Superior temporal gyrus (tissue), 1 donor: ENCODE results near the gene COL8A1.
"Not testable (repeated sequence)": the region's sequence is repeated elsewhere in the genome, so short reads cannot be mapped to it uniquely, and the experiment has no call there.

Experiments
- DNase-seq: peaks from one replicate; pipeline ENCODE4 v3.0.0-alpha.2; 2016; ENCODE audit errors: extremely low spot score

COL8A1 gene

GRCh38 chr3:99799422-99799821, 161.0 kb downstream of the COL8A1 start:
- no peak for DNase-seq

GRCh38 chr3:99803297-99803696, 164.9 kb downstream of the COL8A1 start:
- DNase-seq = no peak

DNA sequence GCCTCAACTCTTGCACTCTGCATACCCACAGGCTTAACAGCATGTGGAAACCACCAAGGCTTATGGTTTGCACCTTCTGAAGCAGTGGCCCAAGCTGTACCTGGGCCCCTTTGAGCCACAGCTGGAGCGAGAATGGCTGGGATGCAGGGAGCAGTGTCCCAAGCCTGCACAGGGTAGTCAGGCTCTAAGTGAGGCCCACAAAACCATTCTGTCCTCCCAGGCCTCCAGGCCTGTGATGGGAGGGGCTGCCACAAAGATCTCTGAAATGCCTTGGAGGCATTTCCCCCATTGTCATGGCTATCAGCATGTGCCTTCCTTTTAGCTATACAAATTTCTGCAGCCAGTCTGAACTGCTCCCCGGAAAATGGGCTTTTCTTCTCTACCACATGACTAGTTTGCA, 166.8 kb downstream of the COL8A1 start:
- DNase-seq = no peak

DNA sequence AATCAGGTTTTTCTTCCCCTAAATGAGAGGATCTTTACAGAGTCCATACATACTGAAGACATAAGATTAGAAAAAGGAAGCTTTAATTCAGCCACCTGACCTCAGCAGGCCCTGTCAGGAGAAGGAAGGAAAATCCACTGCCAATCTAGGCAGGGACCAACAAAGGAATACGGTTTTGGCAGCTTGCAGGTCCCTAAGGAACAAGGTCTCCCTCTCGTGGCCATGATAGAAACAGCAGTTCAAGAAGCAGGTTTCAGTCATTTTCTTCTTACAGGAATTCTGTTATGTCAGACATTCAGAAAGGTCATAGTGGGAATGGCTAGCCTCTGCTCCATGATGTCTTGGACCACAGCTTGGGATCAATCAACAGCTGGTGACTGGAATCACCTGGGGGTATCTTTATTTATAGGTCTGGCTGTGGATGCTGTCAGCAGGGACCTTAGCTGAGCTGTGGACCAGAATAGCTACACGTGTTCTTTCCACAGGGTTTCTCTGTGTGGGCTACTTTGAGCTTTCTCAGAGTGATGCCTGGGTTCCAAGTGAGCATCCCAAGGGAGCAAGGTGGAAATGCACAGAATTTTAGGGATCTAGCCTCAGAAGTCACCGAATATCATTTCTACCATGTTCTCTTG, 169.9 kb downstream of the COL8A1 start:
- DNase-seq = peak; percentile 56

DNA sequence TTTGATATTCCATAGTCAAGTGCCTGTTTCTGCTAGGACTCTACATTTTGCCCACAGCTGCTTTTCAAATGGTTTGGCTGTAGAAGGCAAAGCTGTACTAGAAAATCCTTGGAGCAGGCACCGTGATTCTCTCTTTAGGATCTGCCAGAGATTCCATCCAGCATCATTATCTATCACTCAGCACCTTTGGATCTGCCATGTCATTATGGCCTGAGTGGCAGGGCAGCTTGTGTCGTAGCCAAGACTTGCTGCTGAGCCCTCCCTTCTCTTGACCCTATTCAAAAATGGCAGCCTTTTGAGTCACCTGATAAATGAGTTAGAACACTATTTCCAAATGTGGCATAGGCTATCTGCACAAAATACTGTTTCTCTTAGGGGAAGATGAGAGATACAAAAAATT, 171.2 kb downstream of the COL8A1 start:
- DNase-seq = no peak

DNA sequence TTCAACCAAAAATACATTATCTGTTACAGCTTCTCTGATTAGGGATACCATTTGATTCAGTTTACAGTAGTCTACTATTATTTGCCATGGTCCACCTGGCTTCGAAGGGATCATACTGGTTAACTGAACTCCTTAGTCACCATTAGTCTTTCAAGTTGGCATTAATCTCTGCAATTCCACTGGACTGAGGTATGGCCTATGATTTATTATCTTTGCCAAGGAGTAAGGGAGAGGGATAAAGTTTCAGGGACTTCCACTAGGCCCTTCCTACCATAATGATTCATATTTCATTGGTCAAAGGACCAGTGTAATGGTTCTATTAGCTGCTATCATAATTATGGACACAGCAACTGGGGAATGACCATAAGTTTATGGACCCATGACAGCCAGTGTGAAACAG, 172.0 kb downstream of the COL8A1 start:
- DNase-seq = no peak

GRCh38 chr3:99817047-99817436, 178.6 kb downstream of the COL8A1 start:
- no peak for DNase-seq

DNA sequence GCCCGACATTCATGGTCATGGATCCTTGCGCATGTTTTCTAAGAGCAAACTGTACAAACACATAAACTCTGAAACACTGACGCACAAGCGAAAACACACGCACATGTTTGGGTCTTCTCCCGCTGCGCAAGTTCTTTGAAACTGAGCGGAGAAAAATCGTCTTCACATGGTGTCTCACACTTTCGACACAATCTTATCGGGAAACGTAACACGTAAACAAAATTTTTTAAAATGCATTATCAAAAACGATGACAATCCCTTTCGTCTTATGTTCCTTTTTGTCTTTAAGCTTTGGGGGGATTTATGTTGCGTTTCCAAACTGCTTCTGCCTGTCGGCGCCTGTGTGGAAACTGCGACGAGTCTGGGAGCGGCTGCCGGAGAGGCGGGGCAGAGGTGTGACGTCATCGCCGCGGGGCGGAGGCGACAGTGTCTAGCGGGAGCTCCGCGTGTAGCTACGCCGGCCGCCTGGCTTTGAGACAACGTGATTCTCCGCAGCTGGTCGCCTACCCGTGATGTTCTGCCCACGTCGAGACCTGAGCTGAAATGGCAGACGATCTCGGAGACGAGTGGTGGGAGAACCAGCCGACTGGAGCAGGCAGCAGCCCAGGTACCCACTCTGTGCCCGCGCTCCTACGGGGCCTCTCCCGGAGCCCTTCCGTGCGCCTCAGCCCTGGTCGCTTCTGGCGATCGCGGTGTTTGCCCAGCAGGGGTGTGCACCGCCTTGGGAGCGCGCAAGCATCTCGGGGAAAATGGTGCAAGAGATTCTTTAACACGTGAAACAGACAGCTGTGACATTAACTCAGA, 179.2 kb downstream of the COL8A1 start, which contains the start of gene CMSS1:
Gene CMSS1 (plus strand): TSS at position 426 of the 804 bp plus-strand sequence.
- peak; percentile 93 for DNase-seq

GRCh38 chr3:99818818-99819217, 180.4 kb downstream of the COL8A1 start:
- DNase-seq = no peak

- no peak for DNase-seq
These were observed 185.6 kb downstream of the COL8A1 start for GRCh38 chr3:99823723-99824711.

DNA sequence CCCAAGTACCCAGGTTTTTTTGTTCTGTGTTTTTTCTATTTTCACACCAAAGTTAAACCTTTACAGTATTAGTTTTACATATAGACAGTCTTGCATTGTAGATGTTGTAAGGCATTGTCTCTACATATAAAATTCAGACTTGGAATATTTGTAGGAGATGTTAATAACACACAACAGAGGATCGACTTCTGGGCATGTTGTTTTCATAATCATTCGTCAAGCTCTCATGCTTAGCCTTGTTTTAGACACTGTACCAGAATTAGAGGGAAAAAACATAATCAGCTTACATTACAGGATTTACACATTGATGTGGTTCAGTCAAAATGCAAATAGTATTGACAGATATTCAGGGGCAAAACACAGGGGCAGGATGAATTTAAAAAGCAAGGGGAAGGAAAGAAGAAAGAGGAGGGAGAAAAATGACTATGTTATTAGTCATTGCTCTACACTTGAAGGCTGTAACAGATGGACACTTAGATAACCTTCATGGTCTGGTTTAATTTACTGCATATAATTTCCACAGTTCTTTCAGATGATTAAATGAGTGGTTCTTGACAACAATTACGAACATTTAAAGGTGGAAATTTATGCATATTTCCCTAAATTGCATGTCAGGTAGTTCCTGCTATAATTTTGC, 186.7 kb downstream of the COL8A1 start:
- DNase-seq = no peak

DNA sequence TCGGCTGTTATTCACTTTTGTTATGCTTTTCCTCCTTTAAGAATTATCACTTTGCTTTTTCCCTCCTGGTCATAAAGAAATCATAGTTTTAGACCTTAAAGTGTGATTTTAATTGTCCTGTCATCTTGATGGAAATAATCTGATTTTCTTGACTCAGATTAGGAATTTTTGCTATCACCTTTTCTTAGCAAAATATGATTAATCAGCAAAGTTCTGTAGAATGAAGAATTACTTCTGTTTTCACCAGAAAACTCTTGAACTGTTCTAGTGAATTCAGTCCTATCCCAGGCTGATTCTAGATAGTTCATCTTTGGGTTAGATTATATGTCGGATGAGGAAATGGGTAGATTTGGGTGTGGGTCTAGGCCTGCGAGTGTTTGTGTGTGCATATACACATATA, 191.4 kb downstream of the COL8A1 start:
- no peak for DNase-seq

- no peak for DNase-seq
These were observed 195.3 kb downstream of the COL8A1 start for GRCh38 chr3:99833617-99834205.

- no peak for DNase-seq
These were observed 196.0 kb downstream of the COL8A1 start for GRCh38 chr3:99834211-99834957.

DNA sequence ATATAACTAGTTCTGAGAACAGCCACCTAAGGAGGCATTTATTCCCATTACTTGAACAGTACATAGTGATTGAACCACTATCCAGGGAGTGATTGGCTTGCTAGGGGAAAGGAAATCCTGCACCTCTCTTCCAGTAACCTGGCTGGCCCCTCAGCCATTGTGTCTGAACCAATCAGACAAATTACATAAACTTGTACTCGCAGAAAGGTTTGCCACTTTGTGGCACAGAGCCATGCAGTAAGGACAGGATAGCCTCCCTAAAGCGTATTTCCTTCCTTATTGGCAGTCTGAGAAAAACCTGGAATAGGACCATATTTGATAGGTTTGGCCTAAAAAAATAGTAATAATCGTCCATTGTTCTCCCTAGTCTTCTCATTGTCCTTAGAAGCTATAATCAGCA, 198.3 kb downstream of the COL8A1 start:
- DNase-seq = no peak

DNA sequence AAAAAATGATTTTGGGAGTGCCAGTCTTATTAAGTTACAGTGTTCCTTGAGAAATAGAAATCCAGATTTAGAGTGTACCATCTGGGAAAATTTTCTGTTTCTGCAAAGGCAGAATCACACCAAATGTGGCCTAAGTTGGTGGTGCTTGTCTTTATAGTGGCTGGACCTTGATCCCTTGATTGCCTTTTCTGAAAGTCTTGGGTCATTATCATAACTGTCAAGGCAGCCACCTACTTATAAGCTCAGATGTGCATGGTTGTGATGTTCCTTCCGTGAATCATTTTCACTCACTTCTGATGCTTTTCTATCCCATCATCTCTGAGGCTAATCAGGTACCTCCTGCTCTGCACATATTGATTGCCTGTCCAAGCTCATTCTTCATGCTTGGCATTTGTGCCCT, 199.3 kb downstream of the COL8A1 start:
- DNase-seq = no peak

GRCh38 chr3:99838755-99839154, 200.4 kb downstream of the COL8A1 start:
- DNase-seq = no peak

GRCh38 chr3:99839613-99840012, 201.2 kb downstream of the COL8A1 start:
- DNase-seq = no peak

DNA sequence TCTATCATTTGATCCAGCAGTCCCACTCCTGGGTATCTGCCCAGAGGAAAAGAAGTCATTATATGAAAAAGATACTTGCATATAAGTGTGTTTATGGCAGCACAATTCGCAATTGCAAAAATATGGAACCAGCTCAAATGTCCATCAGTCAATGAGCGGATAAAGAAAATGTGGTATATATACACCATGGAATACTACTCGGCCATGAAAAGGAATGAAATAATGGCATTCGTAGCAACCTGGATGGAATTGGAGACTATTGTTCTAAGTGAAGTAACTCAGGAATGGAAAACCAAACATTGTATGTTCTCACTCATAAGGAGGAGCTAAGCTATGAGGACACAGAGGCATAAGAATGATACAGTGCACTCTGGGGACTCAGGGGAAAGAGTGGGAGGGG, 203.6 kb downstream of the COL8A1 start:
- not testable (repeated sequence) for DNase-seq

GRCh38 chr3:99842826-99843589, 204.6 kb downstream of the COL8A1 start:
- peak; percentile 76 for DNase-seq
